WERI-Rb-1 (cell line): ENCODE data around the gene PDZRN3.

ENCODE experiments used
- DNase-seq: peaks from one replicate; pipeline ENCODE4 v3.0.0-alpha.2; 2020
- H3K27ac ChIP-seq: fragments of 250-450 bp; sonication (Bioruptor Pico); 2 replicates; pipeline ENCODE4 v1.5.1; 2020; ENCODE audit warnings: mild to moderate bottlenecking, moderate library complexity
- H3K27me3 ChIP-seq: fragments of 250-450 bp; sonication (Bioruptor Pico); 2 replicates; pipeline ENCODE4 v1.5.1; 2021; ENCODE audit warnings: mild to moderate bottlenecking, low read depth, moderate library complexity; ENCODE audit not compliant: insufficient read depth, severe bottlenecking
- H3K36me3 ChIP-seq: fragments of 250-450 bp; sonication (Bioruptor Pico); 2 replicates; pipeline ENCODE4 v1.5.1; 2020; ENCODE audit warnings: mild to moderate bottlenecking, moderate library complexity
- H3K4me3 ChIP-seq: 2 replicates; pipeline ENCODE4 v1.5.1; 2011; ENCODE audit warnings: low read depth, mild to moderate bottlenecking, control low read depth, low read length
- H3K9me3 ChIP-seq: fragments of 250-450 bp; sonication (Bioruptor Pico); 2 replicates; pipeline ENCODE4 v1.5.1; 2021; ENCODE audit warnings: mild to moderate bottlenecking, moderate library complexity; ENCODE audit not compliant: severe bottlenecking
- TF ChIP-seq, protein P1 (sequence below): IDR thresholded peaks from 2 replicates; pipeline ENCODE4 v1.5.1; 2011; ENCODE audit warnings: low read depth, mild to moderate bottlenecking, control low read depth, inconsistent platforms, low read length

PDZRN3 gene

DNA sequence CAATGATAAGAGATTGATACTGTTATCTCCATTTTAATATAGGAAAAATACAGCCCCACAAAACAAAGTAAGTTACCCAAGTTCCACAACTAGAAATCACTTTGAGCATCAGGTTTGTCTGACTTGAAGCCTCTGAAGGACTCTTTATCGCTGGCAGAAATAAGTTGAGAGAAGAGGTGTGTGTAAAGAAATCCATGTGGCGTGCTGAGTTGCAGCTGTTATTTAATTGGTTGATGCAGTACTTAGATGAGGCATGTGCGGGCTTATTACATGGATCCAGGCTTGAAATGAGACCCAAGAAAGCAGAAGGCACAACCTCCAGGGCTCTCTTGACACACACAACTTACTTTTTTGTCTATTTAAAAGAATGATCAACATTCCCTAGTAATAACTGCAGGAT lies 221.3 kb downstream of the PDZRN3 start:
- no peaks in the 10 kb centered on the region for H3K27me3 ChIP-seq
- TF ChIP-seq, protein P1, sequence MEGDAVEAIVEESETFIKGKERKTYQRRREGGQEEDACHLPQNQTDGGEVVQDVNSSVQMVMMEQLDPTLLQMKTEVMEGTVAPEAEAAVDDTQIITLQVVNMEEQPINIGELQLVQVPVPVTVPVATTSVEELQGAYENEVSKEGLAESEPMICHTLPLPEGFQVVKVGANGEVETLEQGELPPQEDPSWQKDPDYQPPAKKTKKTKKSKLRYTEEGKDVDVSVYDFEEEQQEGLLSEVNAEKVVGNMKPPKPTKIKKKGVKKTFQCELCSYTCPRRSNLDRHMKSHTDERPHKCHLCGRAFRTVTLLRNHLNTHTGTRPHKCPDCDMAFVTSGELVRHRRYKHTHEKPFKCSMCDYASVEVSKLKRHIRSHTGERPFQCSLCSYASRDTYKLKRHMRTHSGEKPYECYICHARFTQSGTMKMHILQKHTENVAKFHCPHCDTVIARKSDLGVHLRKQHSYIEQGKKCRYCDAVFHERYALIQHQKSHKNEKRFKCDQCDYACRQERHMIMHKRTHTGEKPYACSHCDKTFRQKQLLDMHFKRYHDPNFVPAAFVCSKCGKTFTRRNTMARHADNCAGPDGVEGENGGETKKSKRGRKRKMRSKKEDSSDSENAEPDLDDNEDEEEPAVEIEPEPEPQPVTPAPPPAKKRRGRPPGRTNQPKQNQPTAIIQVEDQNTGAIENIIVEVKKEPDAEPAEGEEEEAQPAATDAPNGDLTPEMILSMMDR = no peak
- peaks cover 5% of the 10 kb centered on the region; the same call in 1 of the 2 replicates for H3K36me3 ChIP-seq
- no peak overlapping the region for H3K4me3 ChIP-seq
- no peak overlapping the region for H3K27ac ChIP-seq
- DNase-seq = no peak
- no peaks in the 10 kb centered on the region for H3K9me3 ChIP-seq

DNA sequence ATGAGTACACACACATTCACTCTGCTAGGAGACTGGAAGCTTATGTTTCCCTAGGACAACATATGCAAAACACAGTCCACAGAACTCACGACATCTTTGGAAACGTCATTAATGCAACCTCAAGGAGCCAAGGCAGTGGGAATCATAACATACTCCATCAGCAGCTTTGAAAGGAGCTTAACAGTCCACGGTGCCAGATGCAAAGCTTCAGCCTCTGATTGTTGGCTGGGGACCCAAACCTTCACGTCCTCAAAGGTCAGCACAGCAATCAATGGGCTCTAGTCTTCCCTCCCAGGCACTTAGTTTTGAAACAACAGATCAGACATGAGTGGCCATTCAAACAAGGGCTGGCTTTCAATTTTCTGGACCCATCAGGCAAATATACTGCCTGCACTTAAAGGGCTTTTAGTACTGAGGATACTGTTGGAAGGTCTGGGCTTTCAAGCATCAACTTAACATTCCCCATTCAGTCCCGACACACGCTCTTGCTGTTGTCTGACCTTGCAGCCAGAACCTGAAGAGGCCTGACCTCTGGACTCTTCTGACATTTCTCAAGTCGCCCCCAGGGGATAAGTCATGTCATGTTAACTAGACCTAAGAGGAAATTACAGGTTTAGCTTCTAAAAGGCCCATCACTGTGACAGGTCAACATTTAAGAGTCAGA lies 223.0 kb downstream of the PDZRN3 start:
- no peak overlapping the region for H3K4me3 ChIP-seq
- no peak overlapping the region for H3K27ac ChIP-seq
- H3K27me3 ChIP-seq = no peaks in the 10 kb centered on the region
- H3K36me3 ChIP-seq = peaks cover 5% of the 10 kb centered on the region; the same call in 1 of the 2 replicates
- DNase-seq = no peak
- TF ChIP-seq, protein P1 = no peak
- H3K9me3 ChIP-seq = no peaks in the 10 kb centered on the region

DNA sequence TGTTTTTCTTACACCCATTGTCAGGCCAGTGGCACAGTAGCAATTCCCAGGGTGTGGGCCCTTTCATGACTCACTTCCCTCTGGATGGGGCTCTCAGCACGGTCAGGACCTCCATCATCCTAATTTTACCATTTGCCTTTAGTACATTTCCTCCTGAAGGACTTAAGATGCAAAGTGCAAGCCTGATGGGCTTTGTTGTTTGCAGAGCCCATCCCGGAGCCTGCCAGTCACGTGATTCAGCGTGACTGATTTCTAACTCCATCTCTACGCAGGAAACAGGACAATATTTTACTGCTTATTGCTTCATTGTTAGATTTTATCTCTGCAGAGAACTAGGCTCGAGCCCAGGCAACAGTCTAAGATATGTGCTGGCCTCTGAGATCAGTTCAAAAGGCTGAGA lies 223.7 kb downstream of the PDZRN3 start:
- peaks cover 5% of the 10 kb centered on the region; the same call in 1 of the 2 replicates for H3K36me3 ChIP-seq
- H3K27me3 ChIP-seq = no peaks in the 10 kb centered on the region
- TF ChIP-seq, protein P1 = no peak
- no peak overlapping the region for H3K27ac ChIP-seq
- DNase-seq = no peak
- no peak overlapping the region for H3K4me3 ChIP-seq
- H3K9me3 ChIP-seq = no peaks in the 10 kb centered on the region

DNA sequence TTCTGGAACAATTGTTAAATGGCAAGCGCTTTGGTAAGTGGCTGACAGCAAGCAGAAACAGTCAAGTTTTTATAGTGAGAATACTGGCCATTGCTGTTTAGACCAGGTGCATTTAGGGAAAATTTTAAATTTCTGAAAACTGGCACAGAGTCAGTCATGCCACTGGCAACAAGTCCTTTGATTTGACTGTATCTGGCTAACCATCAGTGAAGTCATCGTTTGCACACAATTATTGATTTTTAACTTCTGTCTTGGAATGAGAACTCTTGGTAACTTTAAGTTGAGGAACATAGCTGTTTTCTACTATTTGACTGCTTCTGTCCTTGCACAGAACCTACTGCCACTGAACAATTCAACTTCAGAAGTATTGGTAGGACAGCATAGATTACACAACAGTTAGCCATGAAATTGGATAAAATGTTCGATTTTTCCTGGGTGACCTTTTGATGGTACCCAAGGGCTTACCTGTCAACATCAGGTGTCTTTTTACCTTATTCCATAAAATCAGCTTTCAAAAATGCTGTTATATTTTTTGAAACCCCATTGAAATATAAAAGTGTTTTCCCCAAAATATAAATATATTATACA lies 225.0 kb downstream of the PDZRN3 start:
- Histone ChIP-seq H3K4me3 (no peak overlapping the region), H3K9me3 (no peaks in the 10 kb centered on the region), H3K36me3 (peaks cover 8% of the 10 kb centered on the region; the same call in 1 of the 2 replicates), H3K27ac (no peak overlapping the region), H3K27me3 (no peaks in the 10 kb centered on the region)
- TF ChIP-seq, protein P1 = no peak
- no peak for DNase-seq

DNA sequence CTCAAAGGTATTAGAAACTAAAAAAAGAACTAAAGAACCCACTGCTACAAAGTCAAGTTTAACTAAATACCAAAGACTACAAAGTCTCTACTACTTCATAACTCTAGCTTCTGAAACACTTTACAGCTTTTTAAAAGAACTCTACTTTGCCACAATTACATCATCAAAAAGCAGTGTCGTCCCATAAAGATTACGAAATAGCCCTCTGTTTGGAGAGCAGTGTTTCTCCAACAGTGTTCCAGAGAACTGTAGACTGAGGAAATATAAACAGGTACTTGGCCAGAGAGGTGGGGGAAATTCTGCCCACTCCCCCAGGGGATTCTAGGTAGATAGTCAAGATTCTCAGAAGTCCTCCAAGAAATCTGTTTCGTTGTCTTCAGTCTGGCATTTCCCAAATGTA lies 225.6 kb downstream of the PDZRN3 start:
- H3K9me3 ChIP-seq = no peaks in the 10 kb centered on the region
- TF ChIP-seq, protein P1 = no peak
- no peaks in the 10 kb centered on the region for H3K27me3 ChIP-seq
- no peak overlapping the region for H3K4me3 ChIP-seq
- H3K27ac ChIP-seq = peak overlapping the region; percentile 18
- H3K36me3 ChIP-seq = peaks cover 9% of the 10 kb centered on the region; the same call in 1 of the 2 replicates
- DNase-seq = no peak
